Liver (tissue), 9 donors: ENCODE results near the gene BSN. TPM values are rescaled to one million over a fixed set of nuclear protein-coding genes. Genes with fewer than 3 reads are reported as not detected.

ENCODE experiments used
- DNase-seq: peaks from one replicate; pipeline ENCODE4 v3.0.0-alpha.2; 2017; ENCODE audit warnings: low spot score
- H3K27ac ChIP-seq, 2 donors: one replicate each; pipeline ENCODE4 v1.7.0; 2013; ENCODE audit warnings: inconsistent platforms in 2 of 2, low read length in 2 of 2, control low read depth in 1 of 2, low read depth in 1 of 2, mild to moderate bottlenecking in 1 of 2
- H3K27me3 ChIP-seq, 4 donors: one replicate each; pipeline versions ENCODE4 v1.6.1 to v1.7.0; 2013; ENCODE audit warnings: low read length in 3 of 4, inconsistent platforms in 1 of 4, mild to moderate bottlenecking in 1 of 4, moderate library complexity in 1 of 4; ENCODE audit not compliant: control insufficient read depth in 4 of 4, insufficient read depth in 4 of 4
- H3K36me3 ChIP-seq, 4 donors: one replicate each; pipeline versions ENCODE4 v1.6.1 to v1.7.0; 2013; ENCODE audit warnings: low read length in 3 of 4, mild to moderate bottlenecking in 3 of 4, low read depth in 1 of 4, moderate library complexity in 1 of 4; ENCODE audit not compliant: control insufficient read depth in 4 of 4, insufficient read depth in 3 of 4
- H3K4me1 ChIP-seq, 4 donors: one replicate each; pipeline versions ENCODE4 v1.6.1 to v1.7.0; 2013; ENCODE audit warnings: low read length in 3 of 4, mild to moderate bottlenecking in 3 of 4, moderate library complexity in 1 of 4; ENCODE audit not compliant: control insufficient read depth in 4 of 4, insufficient read depth in 4 of 4
- H3K4me3 ChIP-seq, 3 donors: one replicate each; pipeline versions ENCODE4 v1.6.1 to v1.7.0; 2013; ENCODE audit warnings: low read length in 3 of 3, control low read depth in 1 of 3, low read depth in 1 of 3, mild to moderate bottlenecking in 1 of 3
- H3K9ac ChIP-seq, 2 donors: one replicate each; pipeline ENCODE4 v1.7.0; 2013; ENCODE audit warnings: low read length in 2 of 2, mild to moderate bottlenecking in 2 of 2, moderate library complexity in 2 of 2, control low read depth in 1 of 2, low read depth in 1 of 2
- H3K9me3 ChIP-seq, 4 donors: one replicate each; pipeline versions ENCODE4 v1.6.1 to v1.7.0; 2013; ENCODE audit warnings: low read length in 3 of 4; ENCODE audit not compliant: control insufficient read depth in 4 of 4
- EGR1 ChIP-seq, 2 donors: IDR thresholded peaks; 2 replicates each; pipeline ENCODE4 v1.6.1; 2016 to 2018; ENCODE audit warnings: antibody characterized with exemption in 2 of 2, low read depth in 2 of 2
- FOXA1 ChIP-seq: IDR thresholded peaks from 2 replicates; pipeline ENCODE4 v1.6.1; 2016; ENCODE audit warnings: antibody characterized with exemption
- FOXA2 ChIP-seq: IDR thresholded peaks from 2 replicates; pipeline ENCODE4 v1.6.1; 2016; ENCODE audit warnings: antibody characterized with exemption
- GABPA ChIP-seq, 2 donors: IDR thresholded peaks in 1 of 2; conservative IDR thresholded peaks in 1 of 2; 2 replicates each; pipeline ENCODE4 v1.6.1; 2016; ENCODE audit warnings: antibody characterized with exemption in 2 of 2, mild to moderate bottlenecking in 1 of 2, moderate library complexity in 1 of 2
- HNF4A ChIP-seq, 2 donors: conservative IDR thresholded peaks; 2 replicates each; pipeline ENCODE4 v1.6.1; 2016; ENCODE audit warnings: antibody characterized with exemption in 2 of 2, mild to moderate bottlenecking in 2 of 2
- HNF4G ChIP-seq: IDR thresholded peaks from 2 replicates; pipeline ENCODE4 v1.6.1; 2016; ENCODE audit warnings: antibody characterized with exemption
- JUND ChIP-seq, 2 donors: IDR thresholded peaks; 2 replicates each; pipeline ENCODE4 v1.6.1; 2016; ENCODE audit warnings: antibody characterized with exemption in 2 of 2
- NR2F2 ChIP-seq: IDR thresholded peaks from 2 replicates; pipeline ENCODE4 v1.6.1; 2016; ENCODE audit warnings: antibody characterized with exemption
- RAD21 ChIP-seq, 2 donors: IDR thresholded peaks; 2 replicates each; pipeline ENCODE4 v1.6.1; 2016; ENCODE audit warnings: antibody characterized with exemption in 2 of 2, mild to moderate bottlenecking in 2 of 2
- RXRA ChIP-seq, 2 donors: IDR thresholded peaks; 2 replicates each; pipeline ENCODE4 v1.6.1; 2017 to 2018; ENCODE audit warnings: antibody characterized with exemption in 2 of 2, mild to moderate bottlenecking in 1 of 2
- SP1 ChIP-seq: IDR thresholded peaks from 2 replicates; pipeline ENCODE4 v1.6.1; 2018; ENCODE audit warnings: antibody characterized with exemption, mild to moderate bottlenecking
- TAF1 ChIP-seq: conservative IDR thresholded peaks from 2 replicates; pipeline ENCODE4 v1.6.1; 2016; ENCODE audit warnings: antibody characterized with exemption, mild to moderate bottlenecking
- YY1 ChIP-seq: IDR thresholded peaks from 2 replicates; pipeline ENCODE4 v1.6.1; 2016; ENCODE audit warnings: antibody characterized with exemption, mild to moderate bottlenecking
- WGBS: extraction: QIAGEN DNeasy Blood & Tissue Kit; methylation state at CpG from one replicate; pipeline ENCODE4 v1.1.7; 2013; 5-methylcytosine and 5-hydroxymethylcytosine counted together
- polyA plus RNA-seq, 2 donors: library from polyadenylated mRNA; stranded (reverse) in 1 of 2; unstranded in 1 of 2; fragments of 200-250 nt in 1 of 2; fragments of >200 nt in 1 of 2; fragmentation: Nextera tagmentation in 1 of 2; extraction: Ambion mirVana in 1 of 2; gene quantifications; one replicate each; pipeline versions ENCODE4 v1.2.1 to v1.2.3, GENCODE V29; 2013 to 2015
- total RNA-seq, 2 donors: library from RNA; depleted of rRNA; stranded (reverse); fragments of >200 nt; gene quantifications; one replicate each; pipeline ENCODE4 v1.2.3, GENCODE V29; 2014
- TF ChIP-seq, protein P1 (sequence below): IDR thresholded peaks from 2 replicates; pipeline ENCODE4 v1.6.1; 2016; ENCODE audit warnings: antibody characterized with exemption
- TF ChIP-seq, protein P2 (sequence below): IDR thresholded peaks from 2 replicates; pipeline ENCODE4 v1.6.1; 2016; ENCODE audit warnings: antibody characterized with exemption
- TF ChIP-seq, protein P3 (sequence below): fragments of 150-350 bp; IDR thresholded peaks from 2 replicates; pipeline ENCODE4 v1.5.1; 2017; ENCODE audit warnings: improper control_type of control experiment, low read depth, low read length; ENCODE audit not compliant: missing input control
- TF ChIP-seq, protein P4 (sequence below): IDR thresholded peaks from 2 replicates; pipeline ENCODE4 v1.6.1; 2016; ENCODE audit warnings: antibody characterized with exemption
- TF ChIP-seq, protein P5 (sequence below): IDR thresholded peaks from 2 replicates; pipeline ENCODE4 v1.6.1; 2016; ENCODE audit warnings: antibody characterized with exemption, mild to moderate bottlenecking
- donor health status: healthy.
- donor health status: healthy.
- donor health status: healthy.
- donor health status: healthy.
- donor health status: healthy.

The BSN gene
- total and polyA plus RNA-seq, 4 donors, result 0.32 to 0.67 (median 0.40) TPM

DNA sequence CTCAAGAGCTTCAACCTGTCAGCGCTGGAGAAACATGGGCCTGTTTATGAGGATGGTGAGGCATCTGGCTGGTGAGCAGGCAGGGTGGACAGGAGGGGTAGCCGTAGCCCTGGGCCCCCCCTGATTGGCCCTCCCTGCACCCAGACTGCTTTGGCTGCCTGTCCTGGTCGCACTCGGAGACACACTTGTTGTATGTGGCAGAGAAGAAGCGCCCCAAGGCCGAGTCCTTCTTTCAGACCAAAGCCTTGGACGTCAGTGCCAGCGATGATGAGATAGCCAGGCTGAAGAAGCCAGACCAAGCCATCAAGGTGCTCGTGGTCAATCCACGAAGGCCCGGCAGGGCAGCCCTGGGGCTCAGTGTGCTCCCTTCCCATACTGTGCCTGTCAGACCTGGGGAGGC lies 121.6 kb downstream of the BSN start (continued):
- TF ChIP-seq YY1 (no peak), SP1 (no peak), NR2F2 (no peak)

DNA sequence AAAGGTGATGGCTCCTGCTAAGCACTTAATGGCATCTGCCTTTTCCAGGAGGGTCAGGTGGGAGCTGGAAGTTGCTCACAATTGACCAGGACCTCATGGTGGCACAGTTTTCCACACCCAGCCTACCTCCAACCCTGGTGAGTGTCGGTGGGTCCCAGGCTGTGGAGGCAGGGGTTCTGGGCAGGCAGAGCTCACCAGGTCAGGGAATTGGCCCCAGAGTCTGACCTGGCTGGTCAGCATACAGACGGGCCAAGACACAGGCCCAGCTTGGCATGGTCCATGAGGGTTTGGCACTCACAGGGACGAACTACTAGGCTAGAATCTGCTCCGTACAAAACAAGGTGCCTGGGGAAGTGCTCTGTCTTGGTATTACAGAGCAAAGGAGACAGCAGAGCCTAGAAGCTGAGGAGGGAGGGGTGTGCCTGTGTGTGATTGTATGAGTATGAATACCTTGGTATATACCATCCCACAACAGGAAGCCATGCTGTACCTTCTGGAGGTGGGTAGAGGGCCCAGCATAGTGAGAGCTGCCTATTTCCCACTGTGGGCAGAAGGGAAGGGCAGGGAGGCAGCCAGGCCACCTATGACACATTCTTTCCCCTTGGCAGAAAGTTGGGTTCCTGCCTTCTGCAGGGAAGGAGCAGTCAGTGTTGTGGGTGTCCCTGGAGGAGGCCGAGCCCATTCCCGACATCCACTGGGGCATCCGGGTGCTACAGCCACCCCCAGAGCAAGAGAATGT lies 126.4 kb downstream of the BSN start:
- Histone ChIP-seq H3K36me3 (peaks cover 22 to 78% (median 58%) of the 10 kb centered on the region in 4 donors), H3K4me3 (no peak overlapping the region), H3K27ac (no peak overlapping the region), H3K9ac (no peak overlapping the region), H3K4me1 (peaks cover 0 to 6% (median 3%) of the 10 kb centered on the region in 4 donors), H3K9me3 (no peaks in the 10 kb centered on the region), H3K27me3 (no peaks in the 10 kb centered on the region)
- WGBS, result 73% methylated on average over 7 of the region's 7 CpGs
- TF ChIP-seq HNF4G (no peak), TAF1 (no peak), RAD21 (IDR thresholded peaks at IDR 0.05) (no peak), FOXA1 (no peak), EGR1 (IDR thresholded peaks at IDR 0.05; ENCODE audit: low read depth in 2 of 2) (no peak), FOXA2 (no peak), HNF4A (conservative IDR thresholded peaks at IDR 0.05) (no peak), JUND (IDR thresholded peaks at IDR 0.05) (no peak), RXRA (IDR thresholded peaks at IDR 0.05) (no peak), GABPA (IDR thresholded peaks at IDR 0.05 in 1 of 2, conservative IDR thresholded peaks at IDR 0.05 in 1 of 2) (no peak), NR2F2 (no peak), SP1 (no peak), YY1 (no peak)
- TF ChIP-seq, protein P1, sequence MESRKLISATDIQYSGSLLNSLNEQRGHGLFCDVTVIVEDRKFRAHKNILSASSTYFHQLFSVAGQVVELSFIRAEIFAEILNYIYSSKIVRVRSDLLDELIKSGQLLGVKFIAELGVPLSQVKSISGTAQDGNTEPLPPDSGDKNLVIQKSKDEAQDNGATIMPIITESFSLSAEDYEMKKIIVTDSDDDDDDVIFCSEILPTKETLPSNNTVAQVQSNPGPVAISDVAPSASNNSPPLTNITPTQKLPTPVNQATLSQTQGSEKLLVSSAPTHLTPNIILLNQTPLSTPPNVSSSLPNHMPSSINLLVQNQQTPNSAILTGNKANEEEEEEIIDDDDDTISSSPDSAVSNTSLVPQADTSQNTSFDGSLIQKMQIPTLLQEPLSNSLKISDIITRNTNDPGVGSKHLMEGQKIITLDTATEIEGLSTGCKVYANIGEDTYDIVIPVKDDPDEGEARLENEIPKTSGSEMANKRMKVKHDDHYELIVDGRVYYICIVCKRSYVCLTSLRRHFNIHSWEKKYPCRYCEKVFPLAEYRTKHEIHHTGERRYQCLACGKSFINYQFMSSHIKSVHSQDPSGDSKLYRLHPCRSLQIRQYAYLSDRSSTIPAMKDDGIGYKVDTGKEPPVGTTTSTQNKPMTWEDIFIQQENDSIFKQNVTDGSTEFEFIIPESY, result no peak
- TF ChIP-seq, protein P2, sequence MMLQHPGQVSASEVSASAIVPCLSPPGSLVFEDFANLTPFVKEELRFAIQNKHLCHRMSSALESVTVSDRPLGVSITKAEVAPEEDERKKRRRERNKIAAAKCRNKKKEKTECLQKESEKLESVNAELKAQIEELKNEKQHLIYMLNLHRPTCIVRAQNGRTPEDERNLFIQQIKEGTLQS, result no peak
- TF ChIP-seq, protein P3, sequence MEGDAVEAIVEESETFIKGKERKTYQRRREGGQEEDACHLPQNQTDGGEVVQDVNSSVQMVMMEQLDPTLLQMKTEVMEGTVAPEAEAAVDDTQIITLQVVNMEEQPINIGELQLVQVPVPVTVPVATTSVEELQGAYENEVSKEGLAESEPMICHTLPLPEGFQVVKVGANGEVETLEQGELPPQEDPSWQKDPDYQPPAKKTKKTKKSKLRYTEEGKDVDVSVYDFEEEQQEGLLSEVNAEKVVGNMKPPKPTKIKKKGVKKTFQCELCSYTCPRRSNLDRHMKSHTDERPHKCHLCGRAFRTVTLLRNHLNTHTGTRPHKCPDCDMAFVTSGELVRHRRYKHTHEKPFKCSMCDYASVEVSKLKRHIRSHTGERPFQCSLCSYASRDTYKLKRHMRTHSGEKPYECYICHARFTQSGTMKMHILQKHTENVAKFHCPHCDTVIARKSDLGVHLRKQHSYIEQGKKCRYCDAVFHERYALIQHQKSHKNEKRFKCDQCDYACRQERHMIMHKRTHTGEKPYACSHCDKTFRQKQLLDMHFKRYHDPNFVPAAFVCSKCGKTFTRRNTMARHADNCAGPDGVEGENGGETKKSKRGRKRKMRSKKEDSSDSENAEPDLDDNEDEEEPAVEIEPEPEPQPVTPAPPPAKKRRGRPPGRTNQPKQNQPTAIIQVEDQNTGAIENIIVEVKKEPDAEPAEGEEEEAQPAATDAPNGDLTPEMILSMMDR, result no peak
- TF ChIP-seq, protein P4, sequence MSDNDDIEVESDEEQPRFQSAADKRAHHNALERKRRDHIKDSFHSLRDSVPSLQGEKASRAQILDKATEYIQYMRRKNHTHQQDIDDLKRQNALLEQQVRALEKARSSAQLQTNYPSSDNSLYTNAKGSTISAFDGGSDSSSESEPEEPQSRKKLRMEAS, result no peak
- TF ChIP-seq, protein P5, sequence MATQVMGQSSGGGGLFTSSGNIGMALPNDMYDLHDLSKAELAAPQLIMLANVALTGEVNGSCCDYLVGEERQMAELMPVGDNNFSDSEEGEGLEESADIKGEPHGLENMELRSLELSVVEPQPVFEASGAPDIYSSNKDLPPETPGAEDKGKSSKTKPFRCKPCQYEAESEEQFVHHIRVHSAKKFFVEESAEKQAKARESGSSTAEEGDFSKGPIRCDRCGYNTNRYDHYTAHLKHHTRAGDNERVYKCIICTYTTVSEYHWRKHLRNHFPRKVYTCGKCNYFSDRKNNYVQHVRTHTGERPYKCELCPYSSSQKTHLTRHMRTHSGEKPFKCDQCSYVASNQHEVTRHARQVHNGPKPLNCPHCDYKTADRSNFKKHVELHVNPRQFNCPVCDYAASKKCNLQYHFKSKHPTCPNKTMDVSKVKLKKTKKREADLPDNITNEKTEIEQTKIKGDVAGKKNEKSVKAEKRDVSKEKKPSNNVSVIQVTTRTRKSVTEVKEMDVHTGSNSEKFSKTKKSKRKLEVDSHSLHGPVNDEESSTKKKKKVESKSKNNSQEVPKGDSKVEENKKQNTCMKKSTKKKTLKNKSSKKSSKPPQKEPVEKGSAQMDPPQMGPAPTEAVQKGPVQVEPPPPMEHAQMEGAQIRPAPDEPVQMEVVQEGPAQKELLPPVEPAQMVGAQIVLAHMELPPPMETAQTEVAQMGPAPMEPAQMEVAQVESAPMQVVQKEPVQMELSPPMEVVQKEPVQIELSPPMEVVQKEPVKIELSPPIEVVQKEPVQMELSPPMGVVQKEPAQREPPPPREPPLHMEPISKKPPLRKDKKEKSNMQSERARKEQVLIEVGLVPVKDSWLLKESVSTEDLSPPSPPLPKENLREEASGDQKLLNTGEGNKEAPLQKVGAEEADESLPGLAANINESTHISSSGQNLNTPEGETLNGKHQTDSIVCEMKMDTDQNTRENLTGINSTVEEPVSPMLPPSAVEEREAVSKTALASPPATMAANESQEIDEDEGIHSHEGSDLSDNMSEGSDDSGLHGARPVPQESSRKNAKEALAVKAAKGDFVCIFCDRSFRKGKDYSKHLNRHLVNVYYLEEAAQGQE, result no peak
- no peak for DNase-seq
